Activated T-cell treated with anti-CD3 and anti-CD28 coated beads for 4 hours (primary cell): ENCODE measurements around the gene RAC2.

Source experiments
- DNase-seq: peaks from one replicate; pipeline ENCODE4 v3.0.0-alpha.2; 2020

RAC2 gene

DNA sequence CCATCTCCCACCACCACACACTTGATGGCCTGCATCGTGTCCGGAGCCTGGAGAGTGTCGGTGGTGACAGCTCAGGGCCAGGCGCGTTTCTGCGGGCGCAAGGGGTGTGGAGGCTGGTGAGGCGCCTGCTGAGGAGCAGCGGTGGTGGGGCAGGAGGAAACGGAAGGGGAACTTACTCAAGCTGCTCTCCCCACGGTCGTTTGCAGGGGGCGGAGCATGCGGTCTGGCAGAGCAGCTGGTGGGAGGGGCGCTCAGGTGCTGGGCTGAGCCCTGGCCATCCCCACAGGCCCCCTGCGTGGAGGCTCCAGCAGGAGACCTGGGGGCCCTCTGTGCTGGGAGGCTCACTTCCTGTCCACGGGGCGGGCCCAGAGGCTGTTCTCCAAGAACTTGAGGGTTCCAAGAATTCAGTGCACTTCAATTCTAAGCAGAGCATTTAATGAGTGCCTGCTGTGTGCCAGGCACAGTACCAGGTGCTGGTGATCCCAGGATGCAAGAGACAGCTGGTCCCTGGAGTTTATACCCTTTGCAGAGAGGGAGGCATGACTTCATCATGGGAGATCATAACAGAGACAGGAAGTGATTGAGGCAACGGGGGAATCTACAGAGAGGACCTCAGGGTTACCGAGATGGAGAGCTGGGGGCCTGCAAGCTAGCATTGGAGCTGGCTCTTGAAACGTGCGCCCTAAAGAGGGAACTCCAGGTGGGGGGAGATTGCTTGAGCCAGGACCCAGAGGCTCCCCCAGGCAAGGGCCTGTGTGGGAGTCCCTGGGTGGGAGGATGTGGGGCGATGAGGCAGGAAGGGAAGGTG, at the start of gene RAC2:
Gene RAC2, minus strand, starts transcription at position 156 of the 808 bp plus-strand sequence. Its CDS starts 121 bp downstream, at position 35.
- peak; percentile 85 for DNase-seq

DNA sequence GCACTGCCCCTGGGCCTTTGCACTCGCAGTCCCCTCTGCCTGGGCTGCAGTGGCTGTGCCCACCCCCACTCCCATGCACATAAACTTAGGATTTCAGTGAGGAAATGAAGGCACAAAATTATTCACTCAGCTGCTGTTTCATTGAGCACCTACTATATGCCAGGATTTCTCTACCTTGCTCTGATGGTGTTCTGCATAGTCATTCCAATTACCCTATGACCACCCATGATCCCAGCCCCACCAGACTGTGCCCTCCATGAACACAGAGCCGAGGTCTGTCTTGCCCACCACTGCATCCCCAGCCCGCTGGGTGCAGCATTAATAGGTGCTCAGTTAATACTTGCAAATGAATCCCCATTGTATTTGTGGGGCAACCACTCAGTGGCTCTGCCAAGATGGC, 49.1 kb upstream of the RAC2 start:
- DNase-seq = no peak

DNA sequence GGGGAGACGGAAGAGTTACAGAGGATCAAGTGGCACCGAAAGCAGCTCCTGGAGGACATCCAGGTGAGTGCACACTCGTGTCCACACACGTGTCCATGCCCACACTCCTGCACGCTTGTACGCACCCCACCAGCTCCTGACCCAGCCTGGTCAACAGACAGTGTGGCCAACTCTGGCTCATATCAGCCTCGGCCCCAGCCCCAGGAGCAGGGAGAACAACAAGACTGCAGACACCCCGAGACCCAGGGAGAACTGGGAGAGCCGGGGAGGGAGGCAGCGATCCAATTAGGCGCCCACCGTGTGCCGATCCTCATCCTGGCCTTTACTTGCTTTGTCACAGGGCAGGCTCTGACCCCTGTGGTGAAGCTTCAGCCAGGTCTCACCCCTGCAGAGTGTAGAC, 48.6 kb upstream of the RAC2 start:
- no peak for DNase-seq

DNA sequence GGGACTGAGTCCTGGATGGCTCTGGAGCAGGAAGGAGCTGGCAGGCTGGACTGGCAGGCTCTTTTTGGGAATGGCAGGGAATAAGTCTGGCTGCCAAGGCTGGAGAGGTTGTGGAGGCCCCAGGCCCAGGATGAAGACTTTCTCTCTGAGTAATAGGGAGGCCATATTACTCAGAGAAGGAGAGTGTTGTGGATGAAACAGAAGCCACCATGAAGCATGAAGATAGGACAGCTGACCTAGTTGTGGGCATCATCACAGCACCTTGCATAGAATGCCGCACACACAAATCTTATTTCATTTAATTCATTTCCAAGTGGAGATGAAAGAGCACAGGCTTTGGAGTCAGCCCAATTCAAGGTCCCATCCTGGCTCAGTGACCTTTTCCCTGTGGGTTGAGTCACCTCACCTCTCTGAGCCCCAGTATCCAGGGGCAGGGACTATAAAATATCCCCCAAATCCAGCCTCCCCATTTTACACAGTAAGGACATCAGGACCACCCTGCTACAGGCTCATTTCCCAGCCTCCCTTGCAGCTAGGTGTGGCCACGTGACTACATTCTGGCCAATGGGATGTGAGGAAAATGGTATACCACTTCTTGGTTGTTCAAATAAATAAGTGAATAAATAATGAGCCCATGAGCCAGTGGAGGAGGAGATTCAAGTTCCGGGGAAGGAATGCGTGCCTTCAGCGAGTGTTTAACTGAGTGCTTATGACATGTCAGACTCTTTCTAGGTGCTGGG, 47.7 kb upstream of the RAC2 start:
- DNase-seq = no peak

DNA sequence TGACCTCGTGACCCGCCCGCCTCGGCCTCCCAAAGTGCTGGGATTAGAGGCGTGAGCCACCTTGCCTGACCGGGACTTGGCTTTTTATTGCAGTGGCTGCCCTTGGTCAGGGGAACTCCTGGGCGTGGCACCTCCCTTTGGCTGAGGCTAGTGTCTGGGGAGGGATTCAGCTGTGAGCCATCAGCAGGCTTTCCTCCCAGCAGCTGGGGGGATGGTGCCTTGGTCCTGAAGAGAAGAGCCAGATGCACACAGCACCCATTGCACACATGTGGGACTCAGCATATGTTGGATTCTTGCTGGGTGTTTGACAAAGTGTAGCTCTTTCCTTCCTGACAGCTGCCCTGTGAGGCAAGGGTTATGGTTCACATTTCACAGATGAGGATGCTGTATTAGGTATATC, 46.7 kb upstream of the RAC2 start:
- DNase-seq = no peak

DNA sequence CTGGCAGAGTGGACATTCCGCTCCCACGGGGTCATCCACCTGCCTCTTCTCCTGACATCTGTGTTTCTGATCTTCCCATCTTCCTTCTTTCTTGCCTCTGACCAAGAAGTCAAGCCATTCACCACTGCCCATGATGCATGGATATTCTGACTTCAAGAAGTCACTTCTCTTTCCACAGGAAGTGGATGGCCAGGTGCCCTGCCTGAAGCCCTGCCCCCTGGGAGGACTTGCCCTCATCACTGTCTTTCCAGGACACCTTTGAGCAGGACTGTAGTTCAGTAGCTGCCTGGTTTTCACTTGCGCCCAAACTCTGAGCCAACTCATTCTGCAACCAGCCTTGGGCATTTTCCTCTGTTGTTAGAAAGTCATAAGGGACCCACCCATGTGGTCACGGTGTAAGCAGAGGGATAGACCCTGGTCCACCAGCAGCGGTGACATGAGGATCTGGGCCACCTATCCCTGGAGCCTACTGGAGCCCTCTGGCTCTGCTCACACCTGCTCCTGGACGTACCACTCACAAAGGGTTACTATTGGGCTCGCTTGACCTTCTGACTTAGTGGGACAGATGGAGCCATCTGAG, 45.2 kb upstream of the RAC2 start:
- no peak for DNase-seq

DNA sequence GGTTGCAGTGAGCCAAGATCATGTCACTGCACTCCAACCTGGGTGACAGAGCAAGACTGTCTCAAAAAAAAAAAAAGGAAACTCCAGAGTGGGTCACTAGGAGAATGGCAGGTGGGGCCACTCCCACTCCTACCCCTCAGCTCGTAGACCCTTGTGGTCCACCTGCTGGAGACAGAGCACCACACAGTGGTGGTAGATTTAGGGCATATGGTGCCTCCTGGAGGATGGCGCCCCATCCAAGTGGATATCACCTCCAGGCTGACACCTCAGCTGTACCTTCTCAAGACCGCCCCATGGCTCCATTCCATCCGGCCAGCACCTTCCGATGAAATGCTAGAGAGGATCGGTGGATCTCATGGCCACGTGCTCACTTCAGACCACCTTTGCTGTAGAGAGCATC, 44.5 kb upstream of the RAC2 start:
- DNase-seq = no peak

DNA sequence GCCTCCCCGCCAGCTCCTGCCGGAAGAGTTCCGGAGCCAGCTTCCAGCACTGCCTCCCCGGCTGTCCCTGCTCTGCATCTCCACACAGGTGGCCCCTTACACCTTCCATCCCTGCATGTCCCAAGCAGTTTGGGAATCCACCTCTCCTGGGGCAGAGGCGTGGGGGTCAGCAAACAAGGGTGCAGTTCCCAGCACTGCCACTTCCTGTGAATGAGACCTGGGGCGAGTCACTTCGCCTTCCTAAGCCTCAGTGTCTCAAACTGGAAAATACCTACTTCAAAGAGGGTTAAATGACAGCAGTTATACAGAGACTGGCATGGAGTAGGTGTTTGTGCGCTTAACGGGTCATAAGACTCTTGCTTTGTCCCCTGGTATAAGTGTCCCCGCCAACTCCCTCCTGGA, 43.5 kb upstream of the RAC2 start:
- no peak for DNase-seq

DNA sequence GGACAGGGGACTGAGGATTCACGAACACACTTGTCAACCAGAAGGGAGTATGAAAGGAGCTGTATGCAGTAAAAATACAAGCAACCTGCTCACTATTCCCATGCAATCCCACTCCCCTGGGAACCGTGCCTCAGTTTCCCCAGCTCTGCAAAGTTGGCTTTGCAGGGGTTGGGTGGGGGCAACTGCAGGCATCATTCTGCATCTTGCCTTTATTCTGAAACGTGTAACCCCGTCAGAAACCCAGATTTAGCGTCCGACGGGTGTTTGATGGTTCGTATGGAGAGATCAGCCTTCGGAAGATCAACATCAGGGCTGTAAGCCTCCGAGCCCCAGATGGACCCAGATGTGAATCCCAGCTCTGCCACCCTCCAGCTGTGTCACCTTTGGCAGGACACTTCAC, 41.9 kb upstream of the RAC2 start:
- DNase-seq = no peak

DNA sequence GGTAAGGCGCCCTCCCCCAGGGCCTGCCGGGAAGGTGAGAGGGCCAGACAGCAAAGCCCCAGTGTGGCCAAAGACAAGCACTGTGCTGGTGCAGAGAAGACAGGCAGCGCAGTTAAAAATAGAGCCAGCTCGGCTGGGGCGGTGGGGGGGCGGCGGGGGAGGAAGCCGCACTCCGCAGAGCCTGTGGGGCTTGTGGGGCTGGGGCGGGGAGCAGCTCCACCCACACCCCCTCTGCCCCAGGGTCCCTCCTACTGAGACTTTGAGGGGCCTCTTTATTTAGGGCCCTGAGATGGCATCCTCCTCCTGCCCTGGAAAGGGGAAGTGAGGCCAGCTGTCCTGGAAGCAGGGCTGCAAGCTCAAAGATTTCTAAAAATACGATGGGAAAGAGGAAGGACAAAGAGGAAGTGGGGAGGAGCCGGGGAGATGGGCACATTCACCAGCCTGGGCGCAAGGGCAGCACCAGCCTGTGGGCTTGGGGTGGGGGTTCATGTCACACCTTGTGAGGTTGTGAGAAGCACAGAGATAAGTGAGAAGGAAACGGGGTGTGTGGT, 40.8 kb upstream of the RAC2 start:
- DNase-seq = no peak

DNA sequence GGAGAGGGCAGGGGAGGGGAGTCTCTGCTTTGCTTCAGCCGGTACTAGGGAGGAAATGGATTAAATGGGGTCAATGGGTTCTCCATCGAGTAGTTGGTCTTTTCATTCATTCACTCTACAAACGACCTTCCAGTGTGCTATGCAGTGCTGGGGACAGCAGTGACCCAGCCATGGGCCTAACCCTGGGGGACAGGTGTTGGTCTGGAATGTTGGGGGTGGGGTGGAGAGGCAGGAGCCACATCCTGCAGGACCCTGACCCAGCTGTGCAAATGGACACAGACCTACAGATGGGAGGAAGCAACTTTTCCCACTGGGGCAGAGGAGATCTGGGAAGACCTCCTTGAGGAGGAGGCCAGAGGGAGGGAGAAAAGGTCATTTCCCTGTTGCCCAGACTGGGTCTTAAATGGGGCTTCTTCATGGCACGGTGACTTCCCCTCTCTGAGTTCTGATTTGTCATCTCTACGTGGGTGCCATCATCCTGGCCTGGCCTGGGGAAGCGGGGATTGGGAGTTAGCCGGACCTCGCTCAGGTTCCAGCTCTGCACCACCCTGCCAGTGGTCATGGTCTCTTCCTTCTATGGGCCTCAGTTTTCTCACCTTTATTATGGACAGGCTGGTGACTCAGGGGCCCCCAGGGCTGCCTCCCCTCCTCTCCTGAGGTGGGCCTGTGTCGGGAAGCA, 40.2 kb upstream of the RAC2 start:
- DNase-seq = no peak

DNA sequence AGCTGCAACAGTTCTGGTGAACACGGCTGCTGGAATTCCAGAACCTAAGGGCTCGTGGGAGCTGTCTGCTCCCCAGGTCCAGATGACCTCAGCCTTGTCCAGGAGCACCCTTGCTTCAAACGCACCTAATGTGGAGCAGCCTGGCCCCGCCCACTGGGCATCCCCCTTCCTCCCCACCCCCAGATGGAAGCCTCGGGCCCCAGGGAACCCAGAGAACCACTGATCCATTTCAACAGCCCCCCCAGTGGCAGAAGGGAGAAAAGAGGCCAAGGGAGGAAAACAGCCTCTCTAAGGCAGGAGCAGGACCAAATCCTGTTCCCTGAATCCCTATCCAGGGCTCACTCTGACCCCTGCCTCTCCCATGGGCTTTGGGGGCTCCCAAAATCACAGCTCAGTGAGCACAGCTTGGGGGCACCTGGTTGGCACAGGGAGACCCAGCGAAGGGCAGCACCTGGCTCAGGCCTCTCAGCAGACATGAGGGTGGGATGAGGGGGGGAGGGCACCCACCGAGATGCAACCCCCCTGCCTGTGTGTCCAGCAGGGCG, 39.4 kb upstream of the RAC2 start:
- DNase-seq = no peak

DNA sequence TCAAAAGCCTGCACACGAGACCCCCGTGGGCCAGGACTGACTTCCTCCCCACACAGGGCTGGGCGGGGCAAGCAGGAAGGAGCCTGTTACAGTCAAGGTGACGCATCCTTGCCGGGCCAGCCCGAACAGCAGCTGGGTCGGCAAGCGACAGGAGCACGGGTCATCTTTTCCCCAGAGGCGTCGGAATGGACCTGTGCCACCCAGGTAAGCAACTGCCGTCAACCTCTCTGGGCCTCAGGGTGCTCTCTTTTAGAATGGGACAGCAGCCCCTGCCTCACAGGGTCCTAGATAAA, 38.3 kb upstream of the RAC2 start, which contains the start of gene CYTH4:
Gene CYTH4, plus strand, starts transcription at position 124 of the 293 bp plus-strand sequence. Its CDS starts 62 bp downstream, at position 186.
- DNase-seq = peak; percentile 59

DNA sequence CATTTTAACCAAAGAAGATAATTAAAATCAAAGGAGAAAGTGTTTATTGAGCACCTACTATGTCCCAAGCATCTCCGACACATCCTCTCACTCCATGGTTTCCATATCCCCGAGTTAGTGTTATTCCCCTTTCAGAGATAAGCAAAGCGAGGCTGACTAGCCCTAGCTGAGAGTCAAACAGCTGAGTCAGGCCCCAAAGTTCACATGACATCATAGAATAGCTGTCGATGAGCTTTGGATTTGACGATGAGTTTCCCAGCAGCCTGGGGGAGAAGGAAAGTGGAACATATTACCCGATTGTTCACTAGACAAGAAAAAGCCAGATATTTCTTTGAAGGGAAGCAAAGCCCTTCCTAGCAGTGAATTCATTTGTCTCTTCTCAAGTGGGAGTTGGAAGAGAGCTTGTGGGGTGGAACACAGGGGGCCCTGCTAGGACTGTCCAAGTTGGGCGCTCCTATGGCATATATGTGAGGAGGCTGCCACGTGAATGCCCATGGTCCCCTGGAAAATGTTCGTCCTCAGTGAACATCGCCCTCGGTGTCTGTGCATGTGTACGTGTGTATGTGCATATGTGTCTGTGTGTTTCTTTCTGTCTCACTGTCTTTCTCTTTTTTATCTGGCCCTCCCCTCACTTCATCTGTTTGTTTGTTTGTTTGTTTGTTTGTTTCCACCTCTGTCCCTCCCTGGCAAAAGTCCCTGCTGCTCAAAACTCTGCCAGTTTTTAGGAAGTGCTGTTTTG, 37.7 kb upstream of the RAC2 start:
- no peak for DNase-seq

DNA sequence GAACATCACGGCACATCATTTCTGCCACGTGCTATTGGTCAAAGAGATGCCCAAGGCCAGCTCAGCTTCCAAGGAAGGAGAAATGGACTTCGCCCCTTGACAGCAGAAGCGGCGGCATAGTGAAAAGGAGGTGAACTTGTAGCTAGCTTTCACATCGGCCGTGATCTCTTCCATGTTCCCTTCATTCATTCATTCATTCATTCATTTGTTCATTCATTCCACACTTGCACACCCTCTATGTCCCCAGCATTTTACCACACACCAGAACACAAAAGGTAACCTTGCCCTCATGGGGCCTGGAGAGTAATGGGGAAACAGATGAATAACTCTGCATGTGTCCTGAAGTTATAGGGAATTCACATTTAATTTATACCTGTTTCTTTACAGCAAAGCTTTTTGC, 37.1 kb upstream of the RAC2 start:
- no peak for DNase-seq

DNA sequence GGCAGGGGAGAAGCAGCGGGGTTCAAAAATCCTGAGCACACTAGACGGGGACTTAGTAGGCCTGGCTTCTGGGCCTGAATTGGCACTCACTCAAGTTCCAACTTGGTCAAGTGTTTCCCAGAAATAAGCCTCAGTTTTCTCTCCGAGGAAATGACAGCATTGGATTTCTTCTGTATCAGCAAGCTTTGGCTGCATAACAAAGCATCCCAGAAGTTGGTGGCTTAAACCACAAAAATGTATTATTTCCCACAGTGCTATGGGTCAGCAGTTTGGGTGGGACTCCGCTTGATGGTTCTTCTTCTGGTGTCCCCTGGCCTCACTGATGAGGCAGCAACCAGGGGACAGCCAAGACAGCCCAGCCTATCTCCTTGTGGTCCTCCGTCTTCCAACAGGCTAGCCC, 36.6 kb upstream of the RAC2 start:
- no peak for DNase-seq

DNA sequence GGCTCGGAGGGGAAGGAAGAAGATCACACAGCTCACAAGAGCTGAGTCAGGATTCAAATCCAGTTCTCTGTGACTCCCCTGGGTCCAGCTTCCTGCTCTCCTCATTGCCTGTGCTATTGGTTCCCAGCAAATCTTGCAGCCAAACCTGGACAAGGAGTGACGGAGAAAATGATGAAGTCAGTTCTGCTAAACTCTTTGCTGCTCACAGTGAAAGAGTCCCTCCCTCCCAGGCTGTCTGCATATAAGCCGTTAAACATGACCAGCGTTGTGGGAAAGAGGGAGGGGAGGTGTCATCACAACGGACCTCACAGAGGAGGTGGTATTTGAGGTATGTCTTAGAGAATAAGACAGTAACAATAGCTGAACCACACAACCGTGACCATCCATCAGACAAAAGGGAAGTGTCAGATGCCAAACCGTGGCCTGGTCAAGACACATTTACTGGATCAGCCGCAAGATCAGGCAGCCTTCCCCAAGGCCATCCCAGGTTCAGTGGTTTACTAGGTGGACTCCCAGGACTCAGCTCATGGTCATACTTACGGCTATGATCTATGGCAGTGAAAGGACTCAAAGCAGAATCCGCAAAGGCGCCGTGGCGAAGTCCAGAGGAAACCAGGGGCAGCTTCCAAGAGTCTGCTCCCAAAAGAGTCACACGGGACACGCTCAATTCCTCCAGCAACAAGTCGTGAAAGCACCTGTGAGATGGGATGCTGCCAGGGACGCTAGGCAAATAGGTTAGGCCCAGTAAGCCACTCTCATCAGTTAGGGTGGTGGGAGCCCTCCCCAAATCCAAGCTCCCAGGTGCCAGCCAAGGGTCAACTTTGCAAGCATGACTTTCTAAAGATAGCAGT, 35.5 kb upstream of the RAC2 start:
- no peak for DNase-seq

DNA sequence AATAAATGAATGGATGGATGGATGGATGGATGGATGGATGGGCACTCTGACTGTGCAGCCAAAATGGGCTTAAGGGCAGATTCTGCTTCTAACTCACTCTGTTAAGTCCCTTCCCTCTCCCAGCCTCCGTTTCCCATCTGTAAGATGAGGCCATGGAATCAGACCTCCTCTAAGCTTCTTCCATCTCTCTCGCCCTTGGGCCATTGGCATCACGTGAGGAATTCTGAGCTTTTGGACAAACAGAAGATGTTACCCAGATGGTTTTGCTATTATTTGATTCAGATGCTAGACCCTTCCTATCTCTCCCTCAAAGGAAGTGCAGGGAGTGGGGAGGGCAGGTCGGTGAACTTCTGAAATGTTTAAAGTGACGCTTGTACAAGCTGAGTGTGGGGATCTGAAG, 34.2 kb upstream of the RAC2 start:
- no peak for DNase-seq

DNA sequence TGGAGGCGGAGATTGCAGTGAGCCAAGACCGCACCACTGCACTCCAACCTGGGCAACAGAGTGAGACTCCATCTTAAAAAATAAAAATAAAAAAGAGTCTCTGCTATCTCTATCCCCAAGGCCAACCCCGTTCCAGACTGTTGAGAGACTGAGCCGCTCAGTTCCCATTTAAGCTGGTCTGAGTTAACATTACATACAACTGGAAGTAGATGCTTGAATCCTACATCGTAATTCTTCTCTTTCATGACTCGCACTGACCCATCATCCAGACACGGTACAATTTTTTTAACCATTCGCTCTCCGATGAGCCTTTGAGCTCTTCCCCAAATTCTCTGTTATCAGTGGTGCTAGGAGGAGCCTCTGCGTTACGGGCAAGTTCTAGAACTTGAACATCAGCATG, 33.3 kb upstream of the RAC2 start:
- no peak for DNase-seq

DNA sequence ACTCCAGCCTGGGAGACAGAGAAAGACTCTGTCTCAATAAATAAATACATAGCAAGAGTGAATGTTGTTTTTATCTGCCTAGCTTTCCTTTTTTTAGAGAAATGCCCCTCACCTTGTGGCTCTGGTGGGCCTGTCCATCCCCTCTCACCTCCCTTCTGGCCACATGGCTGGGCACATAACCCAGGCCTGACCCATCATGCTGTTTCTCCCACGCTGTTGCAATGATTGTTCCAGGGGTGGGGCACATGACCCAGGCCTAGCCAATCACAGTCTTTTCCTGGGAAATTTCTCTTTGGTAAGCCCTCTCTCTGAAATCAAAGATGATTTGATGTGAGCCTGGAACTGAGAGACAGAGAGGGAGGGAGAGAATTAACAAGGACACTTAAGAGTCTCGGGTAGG, 32.7 kb upstream of the RAC2 start:
- DNase-seq = no peak

DNA sequence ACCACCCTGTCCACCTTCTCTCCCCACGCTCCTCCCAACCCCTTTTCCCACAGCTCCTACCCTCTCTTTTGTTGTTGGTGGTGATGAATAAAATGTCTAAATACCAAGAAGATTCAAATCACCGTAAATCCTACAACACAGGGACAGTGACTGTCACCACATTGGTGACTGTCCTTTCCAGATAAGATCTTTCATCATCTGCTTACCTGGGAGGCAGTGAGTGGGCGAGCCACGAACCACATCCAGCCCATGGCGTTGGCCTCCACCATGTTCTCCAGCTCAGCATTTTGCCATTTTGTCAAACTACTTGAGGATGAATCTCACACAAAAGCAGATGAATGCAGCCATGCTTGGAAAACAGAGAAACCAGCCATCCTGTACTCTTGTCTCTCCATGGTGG, 31.6 kb upstream of the RAC2 start:
- no peak for DNase-seq
